DOHH2 (cell line): Measurements from ENCODE around the gene PIGR.

Source experiments
- H3F3A ChIP-seq: fragments of 200-600 bp; sonication (generic), shearing (Covaris generic); 2 replicates; pipeline ENCODE4 v1.6.0; 2016; ENCODE audit warnings: antibody characterized with exemption, mild to moderate bottlenecking; ENCODE audit not compliant: control insufficient read depth, insufficient read depth
- H3K27ac ChIP-seq: fragments of 200-600 bp; sonication (generic); 2 replicates; pipeline ENCODE4 v1.5.1; 2014; ENCODE audit warnings: low read depth, mild to moderate bottlenecking, low read length, moderate library complexity
- H3K27me3 ChIP-seq: fragments of 200-600 bp; sonication (generic); 2 replicates; pipeline ENCODE4 v1.6.1; 2014; ENCODE audit warnings: mild to moderate bottlenecking, low read length, mixed read lengths; ENCODE audit not compliant: control insufficient read depth
- H3K36me3 ChIP-seq: fragments of 200-600 bp; sonication (generic); 2 replicates; pipeline ENCODE4 v1.6.1; 2014; ENCODE audit warnings: mild to moderate bottlenecking, low read length, moderate library complexity, mixed read lengths; ENCODE audit not compliant: control insufficient read depth
- H3K4me1 ChIP-seq: fragments of 200-600 bp; sonication (generic); 2 replicates; pipeline ENCODE4 v1.6.1; 2014; ENCODE audit warnings: mild to moderate bottlenecking, low read length, mixed read lengths; ENCODE audit not compliant: control insufficient read depth
- H3K4me2 ChIP-seq: fragments of 200-600 bp; sonication (generic); 2 replicates; pipeline ENCODE4 v1.6.0; 2014; ENCODE audit warnings: mild to moderate bottlenecking, low read length, moderate library complexity
- H3K4me3 ChIP-seq: fragments of 200-600 bp; sonication (generic); 2 replicates; pipeline ENCODE4 v1.5.1; 2014; ENCODE audit warnings: mild to moderate bottlenecking, low read length, mixed read lengths
- H3K79me2 ChIP-seq: fragments of 200-600 bp; sonication (generic); 2 replicates; pipeline ENCODE4 v1.6.1; 2014; ENCODE audit warnings: mild to moderate bottlenecking, low read length, mixed read lengths; ENCODE audit not compliant: control insufficient read depth
- H3K9me2 ChIP-seq: fragments of 200-600 bp; sonication (generic); replicated peaks from 2 replicates; pipeline ENCODE4 v1.6.1; 2014; ENCODE audit warnings: mild to moderate bottlenecking, low read length, mixed read lengths; ENCODE audit not compliant: control insufficient read depth
- H3K9me3 ChIP-seq: fragments of 200-600 bp; sonication (generic); 2 replicates; pipeline ENCODE4 v1.6.1; 2014; ENCODE audit warnings: antibody characterized with exemption, low read length, mixed read lengths; ENCODE audit not compliant: control insufficient read depth, insufficient read depth
- H4K20me1 ChIP-seq: fragments of 200-600 bp; sonication (generic); 2 replicates; pipeline ENCODE4 v1.6.0; 2014; ENCODE audit warnings: low read depth, mild to moderate bottlenecking, antibody characterized with exemption, low read length, moderate library complexity; ENCODE audit not compliant: control insufficient read depth, insufficient read depth
- CTCF ChIP-seq: fragments of 200-600 bp; sonication (generic); IDR thresholded peaks from one replicate; pipeline ENCODE4 v1.5.1; 2014; ENCODE audit warnings: antibody characterized with exemption, mild to moderate bottlenecking, low read depth, low read length; ENCODE audit not compliant: poor library complexity, severe bottlenecking
- EZH2phosphoT487 ChIP-seq: fragments of 200-600 bp; sonication (generic); IDR thresholded peaks from 2 replicates; pipeline ENCODE4 v1.6.1; 2017; ENCODE audit warnings: borderline replicate concordance, mild to moderate bottlenecking, antibody characterized with exemption, low read length, moderate library complexity, mixed read lengths

PIGR gene

GRCh38 chr1:206933333-206933945, 12.8 kb downstream of the PIGR start:
- Histone ChIP-seq H3K4me1 (peaks cover 24% of the 10 kb centered on the region), H3K4me3 (no peak overlapping the region), H3F3A (no peaks in the 10 kb centered on the region; the same call in none of the 2 replicates), H4K20me1 (no peaks in the 10 kb centered on the region), H3K27me3 (no peaks in the 10 kb centered on the region), H3K79me2 (no peaks in the 10 kb centered on the region), H3K9me3 (no peaks in the 10 kb centered on the region), H3K4me2 (no peak overlapping the region), H3K9me2 (no peaks in the 10 kb centered on the region), H3K36me3 (no peaks in the 10 kb centered on the region), H3K27ac (no peak overlapping the region)
- TF ChIP-seq CTCF (peak; percentile 89), EZH2phosphoT487 (no peak)

GRCh38 chr1:206932177-206932576, 14.1 kb downstream of the PIGR start:
- Histone ChIP-seq H3K9me2 (no peaks in the 10 kb centered on the region), H3K4me3 (no peak overlapping the region), H3K27me3 (no peaks in the 10 kb centered on the region), H3K36me3 (no peaks in the 10 kb centered on the region), H3K27ac (no peak overlapping the region), H3K79me2 (no peaks in the 10 kb centered on the region), H4K20me1 (no peaks in the 10 kb centered on the region), H3K4me2 (no peak overlapping the region), H3F3A (no peaks in the 10 kb centered on the region; the same call in none of the 2 replicates), H3K9me3 (no peaks in the 10 kb centered on the region), H3K4me1 (peaks cover 24% of the 10 kb centered on the region)
- no peak for TF ChIP-seq EZH2phosphoT487
- no peak for TF ChIP-seq CTCF

GRCh38 chr1:206931709-206932108, 14.6 kb downstream of the PIGR start:
- Histone ChIP-seq H3K4me1 (peaks cover 24% of the 10 kb centered on the region), H3K36me3 (no peaks in the 10 kb centered on the region), H3K4me2 (no peak overlapping the region), H3K79me2 (no peaks in the 10 kb centered on the region), H3K9me3 (no peaks in the 10 kb centered on the region), H3K27me3 (no peaks in the 10 kb centered on the region), H3K27ac (no peak overlapping the region), H3K4me3 (no peak overlapping the region), H3K9me2 (no peaks in the 10 kb centered on the region), H3F3A (no peaks in the 10 kb centered on the region; the same call in none of the 2 replicates), H4K20me1 (no peaks in the 10 kb centered on the region)
- TF ChIP-seq CTCF (peak; percentile 38), EZH2phosphoT487 (no peak)
